HG03196 (cell line): ENCODE data around the gene FOXP4.

Experiments used
- ATAC-seq: cut with Tn5 transposase; IDR thresholded peaks from one replicate; pipeline ENCODE4 v1.9.1; 2021; ENCODE audit not compliant: unreplicated experiment

The FOXP4 gene

GRCh38 chr6:41582540-41582939 lies 36.4 kb downstream of the FOXP4 start:
- ATAC-seq: no peak

GRCh38 chr6:41583565-41583964 lies 37.4 kb downstream of the FOXP4 start:
- no peak for ATAC-seq

- no peak for ATAC-seq
These were observed 38.0 kb downstream of the FOXP4 start for GRCh38 chr6:41584205-41584604.

DNA sequence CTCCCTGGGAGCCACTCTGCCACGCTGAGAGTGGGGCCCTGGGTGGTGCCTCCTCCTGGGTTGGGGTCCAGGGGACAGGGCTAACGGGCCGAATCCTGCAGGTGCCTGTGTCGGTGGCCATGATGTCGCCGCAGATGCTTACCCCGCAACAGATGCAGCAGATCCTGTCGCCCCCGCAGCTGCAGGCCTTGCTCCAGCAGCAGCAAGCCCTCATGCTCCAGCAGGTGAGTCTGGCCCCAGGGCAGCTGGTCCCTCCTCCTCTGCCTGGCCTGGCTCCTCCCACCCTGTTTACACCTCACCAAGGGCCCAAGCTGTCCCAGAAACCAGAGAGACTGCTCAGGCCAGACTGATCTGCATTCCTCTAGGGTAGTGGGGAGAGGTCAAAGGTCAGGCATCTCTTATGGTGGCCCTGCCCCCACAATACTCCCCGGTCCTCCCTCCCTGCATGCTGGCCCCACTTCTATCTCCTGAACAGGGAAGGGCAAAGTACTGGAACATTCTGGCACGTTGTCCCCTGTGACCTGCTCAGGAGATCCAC lies 38.6 kb downstream of the FOXP4 start:
- ATAC-seq: no peak

- no peak for ATAC-seq
These were observed 39.4 kb downstream of the FOXP4 start for GRCh38 chr6:41585605-41586004.

- no peak for ATAC-seq
These were observed 40.2 kb downstream of the FOXP4 start for GRCh38 chr6:41586252-41587007.

DNA sequence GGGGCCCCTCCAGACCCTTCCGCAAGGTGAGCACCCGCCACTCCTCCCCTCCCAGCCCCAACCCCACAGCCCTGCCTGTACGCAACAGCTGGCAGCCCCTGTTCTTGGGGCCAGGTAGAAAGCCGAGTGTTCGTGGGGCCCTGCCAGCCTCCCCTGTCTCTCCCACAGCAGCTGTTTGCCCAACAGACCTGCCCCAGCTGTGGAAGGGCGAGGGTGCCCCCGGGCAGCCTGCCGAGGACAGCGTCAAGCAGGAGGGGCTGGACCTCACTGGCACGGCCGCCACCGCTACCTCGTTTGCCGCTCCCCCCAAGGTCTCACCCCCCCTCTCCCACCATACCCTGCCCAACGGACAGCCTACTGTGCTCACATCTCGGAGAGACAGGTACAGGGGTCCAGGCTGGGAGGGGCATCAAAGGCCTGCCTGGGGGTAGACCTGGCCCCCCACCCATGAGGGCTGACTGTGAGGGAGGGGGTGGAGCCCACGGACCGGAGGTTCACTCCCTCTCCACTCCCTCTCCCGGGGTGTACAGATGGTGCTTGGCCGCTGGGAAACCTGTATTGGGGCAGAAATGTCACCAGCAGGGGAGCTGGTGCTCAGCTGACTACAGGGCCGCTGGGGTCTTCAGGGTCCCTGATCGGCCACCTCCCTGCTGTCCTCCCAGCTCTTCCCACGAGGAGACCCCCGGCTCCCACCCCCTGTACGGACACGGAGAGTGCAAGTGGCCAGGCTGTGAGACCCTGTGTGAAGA lies 41.1 kb downstream of the FOXP4 start:
- no peak for ATAC-seq

DNA sequence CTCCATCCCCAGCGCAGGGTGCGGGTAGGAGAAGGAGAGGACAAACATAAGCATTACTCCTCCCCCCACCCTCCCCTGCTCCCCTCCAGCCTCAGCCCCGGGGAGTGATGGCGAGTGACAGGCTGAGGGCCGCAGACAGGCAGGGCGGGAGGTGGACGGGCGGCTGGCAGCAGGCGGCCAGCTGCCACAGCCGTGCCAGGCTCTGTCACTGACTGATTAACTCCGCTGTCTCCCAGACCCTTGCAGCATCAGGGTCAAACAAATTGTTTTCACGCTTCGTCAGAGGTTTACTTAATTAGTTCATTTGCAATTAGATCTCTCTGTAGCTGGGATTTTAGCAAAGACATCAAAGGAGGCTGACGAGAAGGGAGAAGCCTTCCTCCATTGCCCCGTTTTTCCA lies 41.9 kb downstream of the FOXP4 start:
- no peak for ATAC-seq

DNA sequence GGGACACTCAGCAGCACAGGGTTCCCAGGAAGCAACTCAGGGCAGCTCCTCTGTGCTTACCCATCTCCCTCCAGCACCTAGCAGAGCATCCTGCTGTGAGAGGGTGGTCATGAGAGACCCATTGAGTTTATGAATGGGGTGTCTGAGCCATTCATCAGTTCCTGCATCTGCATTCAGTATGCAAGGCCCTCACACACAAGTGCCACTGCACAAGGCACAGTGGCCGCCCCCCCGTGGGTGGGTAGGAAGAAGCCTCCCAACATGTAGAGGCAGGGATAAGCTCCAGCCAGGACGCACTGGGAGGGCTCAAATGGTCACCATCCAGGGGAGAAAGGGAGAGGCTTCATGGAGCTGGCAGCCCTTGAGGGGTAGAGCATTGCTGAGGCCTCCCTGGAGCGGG lies 43.0 kb downstream of the FOXP4 start:
- no peak for ATAC-seq

- no peak for ATAC-seq
These were observed 43.7 kb downstream of the FOXP4 start for GRCh38 chr6:41589636-41590622.

GRCh38 chr6:41591122-41591521 lies 44.9 kb downstream of the FOXP4 start:
- ATAC-seq: no peak

- no peak for ATAC-seq
These were observed 45.8 kb downstream of the FOXP4 start for GRCh38 chr6:41591859-41592502.

GRCh38 chr6:41593406-41593805 lies 47.2 kb downstream of the FOXP4 start:
- no peak for ATAC-seq

DNA sequence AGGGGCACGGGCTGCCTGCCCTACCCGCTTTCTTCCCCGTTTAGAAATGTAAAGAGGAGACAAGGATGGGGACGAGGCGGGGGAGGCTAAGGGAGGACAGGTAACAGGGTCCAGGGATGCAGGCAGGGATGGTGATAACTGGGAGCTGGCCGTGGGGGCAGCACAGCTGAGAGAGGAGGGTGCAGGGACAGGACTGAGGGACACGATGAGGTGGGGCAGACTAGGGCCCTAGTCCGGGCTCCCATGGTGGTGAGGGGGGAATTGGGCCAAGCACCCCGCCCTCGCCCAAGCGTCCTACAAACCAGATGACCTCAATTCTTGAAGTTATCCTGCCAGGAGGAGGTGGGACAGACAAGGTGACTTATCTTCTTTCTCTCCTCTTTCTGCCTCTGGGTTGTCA lies 47.7 kb downstream of the FOXP4 start:
- no peak for ATAC-seq

DNA sequence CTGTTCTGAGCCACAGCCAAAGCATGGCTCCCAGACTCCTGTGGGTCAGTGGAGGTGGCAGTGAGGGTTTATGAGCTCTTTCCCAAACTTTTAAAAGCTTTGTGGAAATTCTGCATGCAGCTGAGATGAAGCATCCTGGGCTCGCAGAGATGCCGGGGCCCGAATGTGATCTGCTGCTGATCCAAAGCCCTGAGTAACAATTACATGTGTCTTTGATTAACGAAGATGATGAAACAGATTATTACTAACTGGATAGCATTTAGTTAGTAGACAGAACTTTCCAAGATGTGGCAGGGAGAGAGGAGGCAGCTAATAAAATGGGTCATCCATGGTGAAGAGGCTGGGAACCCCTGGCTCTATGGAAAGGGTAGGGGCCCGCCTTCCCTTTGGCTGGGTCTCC lies 48.1 kb downstream of the FOXP4 start:
- ATAC-seq: no peak

GRCh38 chr6:41594766-41595165 lies 48.6 kb downstream of the FOXP4 start:
- no peak for ATAC-seq

DNA sequence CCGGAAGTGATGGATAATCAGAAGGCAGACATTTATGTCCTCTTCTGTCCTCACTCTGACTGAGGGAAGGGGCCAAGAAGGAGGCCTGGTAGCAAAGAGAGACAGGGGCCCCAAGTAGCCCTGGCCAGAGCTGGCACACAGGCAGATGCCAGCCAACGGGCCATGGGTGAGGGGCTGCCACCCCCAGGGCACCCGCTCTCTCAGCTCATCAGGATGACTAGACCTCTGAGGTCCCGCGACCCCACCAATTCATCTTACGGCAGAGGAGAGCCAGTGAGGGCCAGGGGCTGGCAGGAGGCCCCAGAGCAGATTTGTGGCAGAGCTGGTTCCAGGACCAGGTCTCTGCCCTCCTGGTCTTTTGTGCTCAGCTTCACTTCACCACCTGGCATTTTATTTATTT lies 49.0 kb downstream of the FOXP4 start:
- no peak for ATAC-seq

- no peak for ATAC-seq
These were observed 50.0 kb downstream of the FOXP4 start for GRCh38 chr6:41596096-41596685.

- ATAC-seq: no peak
These were observed 50.6 kb downstream of the FOXP4 start for GRCh38 chr6:41596807-41597206.
